NT2/D1 (cell line): ENCODE data around the gene MYD88.

Experiments used
- SUZ12 ChIP-seq: IDR thresholded peaks from 2 replicates; pipeline ENCODE4 v1.6.1; 2011; ENCODE audit not compliant: insufficient read length, insufficient read depth; ENCODE audit errors: extremely low read depth
- YY1 ChIP-seq: IDR thresholded peaks from 2 replicates; pipeline ENCODE4 v1.6.1; 2011; ENCODE audit not compliant: insufficient read length, insufficient read depth
- ZNF274 ChIP-seq: IDR thresholded peaks from 2 replicates; pipeline ENCODE4 v1.6.1; 2011; ENCODE audit warnings: mild to moderate bottlenecking, low read depth, low read length

GRCh38 chr3:38133209-38133556 is 5.3 kb upstream of the MYD88 start:
- TF ChIP-seq ZNF274 (no peak), SUZ12 (no peak), YY1 (no peak)
